ENCODE data around the gene HDAC9.

GRCh38 chr7:18475488-18475887 is 20.1 kb upstream of the HDAC9 start:
- TF ChIP-seq REST (tag by site-specific recombination; IDR thresholded peaks at IDR 0.05) = no peak
- TF ChIP-seq ZNF274 (IDR thresholded peaks at IDR 0.05; ENCODE audit: low read length) = no peak
- no peak for TF ChIP-seq ZNF274 (tag by site-specific recombination; IDR thresholded peaks at IDR 0.05; ENCODE audit: borderline replicate concordance)
- TF ChIP-seq CTCF (tag by site-specific recombination; IDR thresholded peaks at IDR 0.05) = no peak
- TF ChIP-seq BCL11A (tag by site-specific recombination; IDR thresholded peaks at IDR 0.05; ENCODE audit: low read depth) = no peak
